Hepatocyte (in vitro differentiated cells): ENCODE data around the gene TMPRSS9. TPM values are rescaled to one million over a fixed set of nuclear protein-coding genes. Genes with fewer than 3 reads are reported as not detected.

ENCODE experiments used
- DNase-seq: peaks from one replicate; pipeline ENCODE4 v3.0.0-alpha.2; 2016; ENCODE audit warnings: low spot score
- H2AFZ ChIP-seq: fragments of 200-600 bp; sonication (generic); 2 replicates; pipeline ENCODE4 v1.6.0; 2016; ENCODE audit warnings: antibody characterized with exemption, mild to moderate bottlenecking
- H3K27ac ChIP-seq: fragments of 200-600 bp; sonication (generic); 2 replicates; pipeline ENCODE4 v1.5.1; 2016; ENCODE audit warnings: mild to moderate bottlenecking
- H3K27me3 ChIP-seq: fragments of 200-600 bp; sonication (generic); 2 replicates; pipeline ENCODE4 v1.6.1; 2016
- H3K36me3 ChIP-seq: fragments of 200-600 bp; sonication (generic); replicated peaks from 2 replicates; pipeline ENCODE4 v1.5.1; 2016; ENCODE audit warnings: low read depth; ENCODE audit not compliant: insufficient read depth
- H3K4me1 ChIP-seq: fragments of 200-600 bp; sonication (generic); 2 replicates; pipeline ENCODE4 v1.5.1; 2016; ENCODE audit warnings: mild to moderate bottlenecking, moderate library complexity; ENCODE audit not compliant: insufficient read depth
- H3K4me2 ChIP-seq: fragments of 200-600 bp; sonication (generic); 2 replicates; pipeline ENCODE4 v1.6.0; 2016
- H3K4me3 ChIP-seq: fragments of 200-600 bp; sonication (generic); 2 replicates; pipeline ENCODE4 v1.5.1; 2016; ENCODE audit warnings: mild to moderate bottlenecking
- H3K79me2 ChIP-seq: fragments of 200-600 bp; sonication (generic); 2 replicates; pipeline ENCODE4 v1.6.0; 2017; ENCODE audit warnings: mild to moderate bottlenecking
- H3K9me2 ChIP-seq: fragments of 200-600 bp; sonication (generic); replicated peaks from 2 replicates; pipeline ENCODE4 v1.6.0; 2017; ENCODE audit warnings: mild to moderate bottlenecking; ENCODE audit not compliant: insufficient read depth
- H3K9me3 ChIP-seq: fragments of 200-600 bp; sonication (generic); 2 replicates; pipeline ENCODE4 v1.5.1; 2016; ENCODE audit warnings: low read depth, mild to moderate bottlenecking
- H4K20me1 ChIP-seq: fragments of 200-600 bp; sonication (generic); 2 replicates; pipeline ENCODE4 v1.6.0; 2016; ENCODE audit warnings: mild to moderate bottlenecking; ENCODE audit not compliant: insufficient read depth, poor library complexity, severe bottlenecking
- EZH2 ChIP-seq: fragments of 200-600 bp; sonication (generic); IDR thresholded peaks from 2 replicates; pipeline ENCODE4 v1.6.1; 2016; ENCODE audit warnings: antibody characterized with exemption, mild to moderate bottlenecking, borderline replicate concordance
- EZH2phosphoT487 ChIP-seq: fragments of 200-600 bp; sonication (generic); IDR thresholded peaks from one replicate; pipeline ENCODE4 v1.6.1; 2018; ENCODE audit warnings: antibody characterized with exemption, mild to moderate bottlenecking, low read depth, moderate library complexity; ENCODE audit not compliant: unreplicated experiment, severe bottlenecking
- WGBS: methylation state at CpG from one replicate; pipeline ENCODE4 v1.1.6; 2016; ENCODE audit warnings: low lambda C conversion rate; ENCODE audit errors: missing lambda C conversion rate; 5-methylcytosine and 5-hydroxymethylcytosine counted together
- polyA plus RNA-seq: library from polyadenylated mRNA; unstranded; fragments of >200 nt; fragmentation: Nextera tagmentation; extraction: Ambion mirVana; gene quantifications from 2 replicates; pipeline ENCODE4 v1.2.1, GENCODE V29; 2016
- total RNA-seq: library from RNA; depleted of rRNA; stranded (reverse); fragments of >200 nt; gene quantifications from 2 replicates; pipeline ENCODE4 v1.2.3, GENCODE V29; 2014
- TF ChIP-seq, protein P1 (sequence below): fragments of 200-600 bp; sonication (generic); IDR thresholded peaks from 2 replicates; pipeline ENCODE4 v1.5.1; 2016; ENCODE audit warnings: antibody characterized with exemption, mild to moderate bottlenecking; ENCODE audit not compliant: poor library complexity

Gene TMPRSS9
- total and polyA plus RNA-seq, 2 experiments from 2014 or later = 0.23 TPM; not detected in 1

DNA sequence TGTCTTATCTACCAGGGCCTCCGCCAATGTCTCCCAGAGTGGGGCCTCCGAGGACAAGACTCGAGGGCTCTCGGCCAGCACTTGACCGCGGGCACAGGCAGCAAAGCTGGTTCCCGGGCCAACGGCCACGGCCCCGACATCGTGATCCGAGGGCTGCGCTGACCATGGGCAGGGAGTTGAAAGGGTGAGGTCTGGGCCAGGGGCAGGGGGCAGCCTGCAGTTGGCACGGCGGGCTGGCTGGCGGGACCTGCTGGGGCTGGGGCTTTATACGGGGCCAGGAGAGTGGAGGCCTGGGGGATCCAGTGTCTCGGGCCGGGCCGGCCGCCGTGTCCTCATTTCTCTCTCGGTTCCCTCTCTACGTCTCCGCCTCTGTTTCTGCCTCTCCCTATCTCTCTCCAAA, 42.3 kb upstream of the TMPRSS9 start:
- H3K9me2 ChIP-seq = no peaks in the 10 kb centered on the region
- WGBS = 92% methylated on average over 25 of the region's 25 CpGs
- H3K36me3 ChIP-seq = no peaks in the 10 kb centered on the region
- no peaks in the 10 kb centered on the region for H3K27me3 ChIP-seq
- no peak for TF ChIP-seq EZH2
- TF ChIP-seq EZH2phosphoT487 = no peak
- TF ChIP-seq, protein P1, sequence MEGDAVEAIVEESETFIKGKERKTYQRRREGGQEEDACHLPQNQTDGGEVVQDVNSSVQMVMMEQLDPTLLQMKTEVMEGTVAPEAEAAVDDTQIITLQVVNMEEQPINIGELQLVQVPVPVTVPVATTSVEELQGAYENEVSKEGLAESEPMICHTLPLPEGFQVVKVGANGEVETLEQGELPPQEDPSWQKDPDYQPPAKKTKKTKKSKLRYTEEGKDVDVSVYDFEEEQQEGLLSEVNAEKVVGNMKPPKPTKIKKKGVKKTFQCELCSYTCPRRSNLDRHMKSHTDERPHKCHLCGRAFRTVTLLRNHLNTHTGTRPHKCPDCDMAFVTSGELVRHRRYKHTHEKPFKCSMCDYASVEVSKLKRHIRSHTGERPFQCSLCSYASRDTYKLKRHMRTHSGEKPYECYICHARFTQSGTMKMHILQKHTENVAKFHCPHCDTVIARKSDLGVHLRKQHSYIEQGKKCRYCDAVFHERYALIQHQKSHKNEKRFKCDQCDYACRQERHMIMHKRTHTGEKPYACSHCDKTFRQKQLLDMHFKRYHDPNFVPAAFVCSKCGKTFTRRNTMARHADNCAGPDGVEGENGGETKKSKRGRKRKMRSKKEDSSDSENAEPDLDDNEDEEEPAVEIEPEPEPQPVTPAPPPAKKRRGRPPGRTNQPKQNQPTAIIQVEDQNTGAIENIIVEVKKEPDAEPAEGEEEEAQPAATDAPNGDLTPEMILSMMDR = no peak
- no peaks in the 10 kb centered on the region for H3K9me3 ChIP-seq
- no peak overlapping the region for H3K27ac ChIP-seq
- H3K4me1 ChIP-seq = no peaks in the 10 kb centered on the region
- no peak for DNase-seq
- H3K4me3 ChIP-seq = no peak overlapping the region
- H4K20me1 ChIP-seq = no peaks in the 10 kb centered on the region
- no peak overlapping the region for H3K4me2 ChIP-seq
- no peaks in the 10 kb centered on the region for H3K79me2 ChIP-seq
- no peak overlapping the region for H2AFZ ChIP-seq

DNA sequence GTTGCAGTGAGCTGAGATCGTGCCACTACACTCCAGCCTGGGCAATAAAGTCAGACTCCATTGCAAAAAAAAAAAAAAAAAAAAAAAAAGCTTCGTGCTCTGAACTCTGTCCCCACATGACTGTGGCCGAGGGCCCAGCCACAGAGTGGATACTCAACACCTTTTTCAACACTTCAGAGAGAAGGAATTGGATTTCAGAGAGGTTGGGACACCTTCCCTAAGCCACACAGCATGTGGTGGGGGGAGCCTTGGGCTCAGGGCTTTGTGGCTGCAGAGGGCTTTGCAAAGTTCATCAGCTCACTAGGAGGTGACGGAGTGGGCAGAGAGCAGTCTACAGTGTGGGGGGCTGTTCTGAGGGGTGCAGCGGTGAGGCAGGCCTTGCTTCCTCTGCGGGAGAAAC, 41.1 kb upstream of the TMPRSS9 start:
- 88% methylated on average over 6 of the region's 6 CpGs for WGBS
- no peak overlapping the region for H3K27ac ChIP-seq

DNA sequence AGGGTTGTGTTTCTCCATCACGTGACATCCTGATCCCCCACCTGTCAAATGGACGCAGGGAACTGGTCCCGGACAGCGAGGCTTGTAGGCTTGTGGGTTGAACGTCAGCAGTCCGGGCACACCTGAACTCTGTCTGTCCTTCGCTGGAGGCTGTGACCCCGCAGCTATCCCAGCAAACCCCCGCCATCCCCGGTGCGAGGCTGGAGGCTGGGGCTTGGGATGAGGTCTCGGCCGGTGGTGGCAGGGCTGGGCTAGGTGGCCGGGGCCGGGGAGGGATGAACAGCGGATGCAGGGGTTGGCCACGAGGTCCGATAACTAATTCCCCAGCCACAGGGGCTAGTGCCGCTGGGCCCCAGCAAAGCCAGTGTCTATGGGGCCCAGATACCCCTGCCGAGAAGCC, 40.5 kb upstream of the TMPRSS9 start:
- no peaks in the 10 kb centered on the region for H3K36me3 ChIP-seq
- no peaks in the 10 kb centered on the region for H3K27me3 ChIP-seq
- no peaks in the 10 kb centered on the region for H3K79me2 ChIP-seq
- no peak for TF ChIP-seq EZH2
- TF ChIP-seq EZH2phosphoT487 = no peak
- no peaks in the 10 kb centered on the region for H3K9me3 ChIP-seq
- H3K9me2 ChIP-seq = no peaks in the 10 kb centered on the region
- no peak for DNase-seq
- H3K4me2 ChIP-seq = no peak overlapping the region
- H3K27ac ChIP-seq = no peak overlapping the region
- H3K4me3 ChIP-seq = no peak overlapping the region
- H2AFZ ChIP-seq = no peak overlapping the region
- H3K4me1 ChIP-seq = no peaks in the 10 kb centered on the region
- WGBS = 85% methylated on average over 17 of the region's 20 CpGs
- no peaks in the 10 kb centered on the region for H4K20me1 ChIP-seq

More for the DNA sequence above, 41.1 kb upstream of the TMPRSS9 start:
- H3K4me3 ChIP-seq = no peak overlapping the region
- no peaks in the 10 kb centered on the region for H3K27me3 ChIP-seq
- H2AFZ ChIP-seq = no peak overlapping the region
- no peaks in the 10 kb centered on the region for H3K79me2 ChIP-seq
- H3K36me3 ChIP-seq = no peaks in the 10 kb centered on the region
- H3K9me2 ChIP-seq = no peaks in the 10 kb centered on the region
- H3K4me1 ChIP-seq = no peaks in the 10 kb centered on the region
- no peaks in the 10 kb centered on the region for H3K9me3 ChIP-seq
- no peak for DNase-seq
- H4K20me1 ChIP-seq = no peaks in the 10 kb centered on the region
- TF ChIP-seq, protein P1 = no peak
- TF ChIP-seq EZH2 (no peak), EZH2phosphoT487 (no peak)
- H3K4me2 ChIP-seq = no peak overlapping the region

DNA sequence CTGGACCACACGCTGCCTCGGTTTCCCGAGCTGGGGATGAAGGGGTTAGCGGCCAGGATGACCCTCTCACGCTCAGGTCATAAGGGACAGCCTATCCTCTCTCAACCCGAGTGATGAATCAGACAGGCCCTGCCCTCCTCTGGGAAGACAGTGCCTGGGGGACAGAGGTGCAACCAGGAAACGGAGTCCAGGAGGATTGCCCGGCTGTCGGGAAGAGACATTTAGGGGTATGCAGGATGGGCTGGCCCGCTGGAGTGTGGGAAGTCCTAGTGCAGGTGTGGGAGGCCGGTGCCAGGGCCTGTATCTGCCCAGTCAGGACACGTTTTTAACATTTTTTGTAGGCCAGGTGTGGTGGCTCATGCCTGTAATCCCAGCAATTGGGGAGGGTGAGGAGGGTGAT, 40.0 kb upstream of the TMPRSS9 start:
- no peaks in the 10 kb centered on the region for H3K36me3 ChIP-seq
- DNase-seq = no peak
- WGBS = 81% methylated on average over 12 of the region's 12 CpGs
- no peak for TF ChIP-seq EZH2phosphoT487
- no peaks in the 10 kb centered on the region for H4K20me1 ChIP-seq
- H3K79me2 ChIP-seq = no peaks in the 10 kb centered on the region
- H3K4me2 ChIP-seq = no peak overlapping the region
- no peaks in the 10 kb centered on the region for H3K4me1 ChIP-seq
- no peak overlapping the region for H3K4me3 ChIP-seq
- H3K27me3 ChIP-seq = no peaks in the 10 kb centered on the region
- no peak overlapping the region for H3K27ac ChIP-seq
- no peaks in the 10 kb centered on the region for H3K9me2 ChIP-seq
- no peak overlapping the region for H2AFZ ChIP-seq
- H3K9me3 ChIP-seq = no peaks in the 10 kb centered on the region

DNA sequence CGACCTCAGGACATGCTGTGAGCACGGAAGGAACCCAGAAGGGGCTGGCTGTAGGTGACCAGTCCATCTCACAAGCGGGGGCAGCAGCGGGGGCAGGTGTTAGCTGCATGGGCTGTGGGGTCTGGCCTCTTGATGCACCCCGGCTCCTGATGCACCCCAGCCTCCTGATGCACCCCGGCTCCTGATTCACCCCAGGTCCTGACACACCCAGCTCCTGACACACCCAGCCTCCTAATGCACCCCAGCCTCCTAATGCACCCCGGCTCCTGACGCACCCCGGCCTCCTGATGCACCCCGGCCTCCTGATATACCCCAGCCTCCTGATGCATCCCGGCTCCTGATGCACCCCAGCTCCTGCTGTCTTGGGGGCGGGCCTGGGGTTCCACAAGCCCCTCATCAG, 39.1 kb upstream of the TMPRSS9 start:
- TF ChIP-seq EZH2phosphoT487 = no peak
- no peak for TF ChIP-seq EZH2
- TF ChIP-seq, protein P1 = no peak
- WGBS = 94% methylated on average over 12 of the region's 12 CpGs
- peaks cover 1% of the 10 kb centered on the region for H3K79me2 ChIP-seq

More for the DNA sequence above, 39.1 kb upstream of the TMPRSS9 start:
- H3K27ac ChIP-seq = no peak overlapping the region
- H3K9me2 ChIP-seq = no peaks in the 10 kb centered on the region
- H3K4me3 ChIP-seq = no peak overlapping the region
- no peaks in the 10 kb centered on the region for H3K9me3 ChIP-seq
- no peaks in the 10 kb centered on the region for H3K36me3 ChIP-seq
- H3K4me1 ChIP-seq = no peaks in the 10 kb centered on the region
- H4K20me1 ChIP-seq = no peaks in the 10 kb centered on the region
- no peak overlapping the region for H2AFZ ChIP-seq
- DNase-seq = no peak
- no peaks in the 10 kb centered on the region for H3K27me3 ChIP-seq
- H3K4me2 ChIP-seq = no peak overlapping the region
